Esophagus muscularis mucosa (tissue), 3 donors: ENCODE measurements around the gene MMP15.
"Not testable (repeated sequence)": the region's sequence is repeated elsewhere in the genome, so short reads cannot be mapped to it uniquely, and the experiment has no call there.

Experiments used
- CTCF ChIP-seq, 3 experiments: fragments of 200-600 bp in 2 of 3; fragments of 450-650 bp in 1 of 3; sonication (generic) in 2 of 3; IDR thresholded peaks; one replicate each; pipeline ENCODE4 v1.5.1; 2017 to 2019; ENCODE audit warnings: antibody characterized with exemption in 3 of 3, mild to moderate bottlenecking in 2 of 3, moderate library complexity in 1 of 3
- POLR2A ChIP-seq: fragments of 450-650 bp; IDR thresholded peaks from one replicate; pipeline ENCODE4 v1.6.1; 2017; ENCODE audit warnings: antibody characterized with exemption, moderate library complexity, mild to moderate bottlenecking, low read depth

GRCh38 chr16:58095575-58095960 is 70.0 kb downstream of the MMP15 start:
- not testable (repeated sequence) for TF ChIP-seq CTCF (IDR thresholded peaks at IDR 0.05); POLR2A
